Mononuclear cell (primary cell): ENCODE data around the gene ARMH2. TPM values are rescaled to one million over a fixed set of nuclear protein-coding genes. Genes with fewer than 3 reads are reported as not detected.

Experiments
- H3K27me3 ChIP-seq: 2 replicates; pipeline ENCODE4 v1.6.0; 2011; ENCODE audit warnings: low read length, control low read depth; ENCODE audit not compliant: insufficient read depth
- H3K4me1 ChIP-seq: 2 replicates; pipeline ENCODE4 v1.5.1; 2011; ENCODE audit warnings: mild to moderate bottlenecking, low read length, control low read depth; ENCODE audit not compliant: insufficient read depth
- H3K4me3 ChIP-seq: 2 replicates; pipeline ENCODE4 v1.5.1; 2011; ENCODE audit warnings: mild to moderate bottlenecking, low read length, moderate library complexity
- H3K9me3 ChIP-seq: 2 replicates; pipeline ENCODE4 v1.5.1; 2011; ENCODE audit warnings: low read depth, mild to moderate bottlenecking, control low read depth, low read length
- total RNA-seq: library from RNA; depleted of rRNA; stranded (reverse); fragments of >200 nt; gene quantifications from one replicate; pipeline ENCODE4 v1.2.3, GENCODE V29; 2012

Gene ARMH2
- total RNA-seq, result not detected

DNA sequence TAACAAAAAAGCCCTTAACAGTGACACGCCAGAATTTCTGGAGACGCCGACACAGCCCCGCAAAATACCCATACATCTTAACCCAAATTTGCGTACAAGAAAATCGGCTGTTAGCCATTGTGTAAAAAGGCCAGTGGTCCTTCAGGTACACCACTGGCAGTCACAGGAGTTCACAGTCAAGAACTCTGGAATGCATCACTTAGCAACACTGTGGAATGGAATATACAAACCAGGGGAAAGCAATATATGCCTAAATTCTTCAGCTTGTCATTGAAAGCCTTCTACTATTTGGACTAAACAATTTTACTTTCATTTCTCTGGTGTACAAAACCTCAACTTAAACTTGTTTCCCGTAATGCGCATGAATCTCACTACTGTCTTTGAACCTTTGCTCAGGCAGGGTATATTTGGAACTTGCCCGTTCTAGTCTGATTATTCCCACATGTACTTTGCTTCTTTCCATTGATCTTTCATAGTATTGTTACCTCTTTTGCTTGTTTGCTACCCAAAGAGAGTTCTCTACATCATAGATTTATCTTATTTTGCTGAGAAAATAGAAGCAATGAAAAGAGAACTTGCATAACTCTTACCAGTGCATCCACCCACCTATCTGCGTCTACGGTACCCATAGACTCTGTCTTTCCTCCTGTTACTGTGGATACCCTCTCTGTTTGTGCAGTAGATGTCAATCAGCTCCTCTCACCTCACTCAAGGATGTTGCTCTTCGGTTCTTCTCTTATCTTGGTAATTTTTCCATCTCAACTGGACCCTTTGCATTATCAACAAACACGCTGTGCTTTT, at the start of gene ARMH2:
Gene ARMH2 (minus strand): TSS at position 178 of the 801 bp plus-strand sequence. CDS start 60 bp downstream, at position 118.
- H3K27me3 ChIP-seq, result no peaks in the 10 kb centered on the region
- no peaks in the 10 kb centered on the region for H3K9me3 ChIP-seq
- H3K4me3 ChIP-seq, result no peak within 1 kb of the TSS

DNA sequence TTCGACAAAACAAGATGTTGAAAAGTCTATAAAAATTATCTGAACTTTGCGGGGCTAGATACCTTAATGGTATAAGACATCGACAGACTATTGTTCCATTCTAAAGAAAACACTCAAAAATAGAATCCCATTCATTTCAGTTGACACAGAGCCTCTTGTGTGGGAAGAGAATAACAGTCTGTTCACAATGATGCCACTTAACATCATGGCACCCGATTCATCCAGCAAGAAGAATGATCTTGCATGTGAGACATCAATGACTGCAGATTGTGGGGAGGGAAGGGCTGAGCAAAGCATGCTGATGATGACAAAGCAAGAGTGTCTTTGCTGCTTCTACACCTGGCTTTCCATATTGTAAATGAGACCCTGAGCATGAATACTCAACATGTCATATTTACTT, 49.7 kb upstream of the ARMH2 start:
- H3K4me3 ChIP-seq, result no peak overlapping the region
- H3K27me3 ChIP-seq, result no peaks in the 10 kb centered on the region
- peaks cover 5% of the 10 kb centered on the region for H3K4me1 ChIP-seq
- H3K9me3 ChIP-seq, result no peaks in the 10 kb centered on the region

More for the DNA sequence above, at the start of gene ARMH2:
- no peaks in the 10 kb centered on the region for H3K4me1 ChIP-seq

DNA sequence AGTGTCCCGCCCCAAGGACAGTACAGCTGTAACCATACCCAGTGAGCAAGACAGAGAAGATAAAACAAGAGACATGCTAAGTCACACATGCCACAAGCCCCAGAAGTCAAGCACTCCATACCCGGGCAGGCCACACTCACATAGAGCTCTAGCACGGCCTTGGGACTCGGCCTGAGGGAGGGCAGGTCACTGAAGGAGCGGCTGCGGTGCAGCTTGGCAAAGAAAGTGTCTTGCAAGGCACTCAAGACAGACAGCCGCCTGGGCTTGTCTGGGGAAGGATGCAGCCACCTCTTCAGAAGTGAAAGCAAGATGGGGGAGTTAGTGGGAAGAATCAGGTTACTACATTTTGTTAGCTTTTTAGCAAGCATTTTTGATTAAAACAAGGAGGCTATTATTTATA, 48.7 kb upstream of the ARMH2 start:
- no peak overlapping the region for H3K4me3 ChIP-seq
- peaks cover 10% of the 10 kb centered on the region for H3K4me1 ChIP-seq
- H3K27me3 ChIP-seq, result no peaks in the 10 kb centered on the region
- H3K9me3 ChIP-seq, result no peaks in the 10 kb centered on the region

DNA sequence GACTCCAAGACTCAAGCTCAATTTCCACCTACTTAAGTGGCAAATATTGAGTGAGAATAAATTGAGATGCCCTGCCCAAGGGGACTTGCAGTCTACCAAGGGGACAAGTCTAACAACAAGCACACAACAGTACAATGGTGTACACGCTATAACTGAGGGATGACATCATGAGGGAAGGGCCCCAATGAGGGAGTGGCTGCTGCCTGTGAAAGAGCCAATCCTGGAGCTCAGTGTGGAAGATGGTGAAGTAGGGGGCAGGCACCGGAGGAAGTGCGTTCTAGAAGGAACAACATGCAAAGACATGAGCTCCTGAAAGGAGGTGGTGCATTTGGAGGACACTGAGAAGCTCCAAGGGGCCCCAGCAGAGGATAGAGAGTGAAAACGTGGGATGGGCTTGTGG, 46.9 kb upstream of the ARMH2 start:
- Histone ChIP-seq H3K27me3 (no peaks in the 10 kb centered on the region), H3K9me3 (no peaks in the 10 kb centered on the region), H3K4me3 (no peak overlapping the region), H3K4me1 (peaks cover 27% of the 10 kb centered on the region)

DNA sequence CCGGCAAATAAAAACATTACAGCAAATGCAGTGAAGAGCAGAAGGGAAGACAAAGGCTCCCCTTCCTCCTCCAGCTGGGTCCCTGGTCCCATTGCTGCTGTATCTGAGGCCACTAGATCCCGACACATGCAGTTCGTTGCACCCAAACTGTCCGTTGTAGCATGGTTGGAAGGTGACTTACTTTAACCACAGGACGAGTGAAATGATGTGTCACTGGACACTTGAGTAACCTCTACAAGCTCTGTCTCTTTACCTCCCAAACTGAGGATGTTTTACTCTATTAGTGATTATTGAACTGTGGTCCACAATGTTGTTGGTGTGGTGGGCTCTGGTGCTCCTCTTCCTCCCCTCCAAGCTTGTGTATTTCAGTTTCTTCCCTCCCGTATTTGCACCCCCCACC, 46.2 kb upstream of the ARMH2 start:
- Histone ChIP-seq H3K4me3 (no peak overlapping the region), H3K9me3 (no peaks in the 10 kb centered on the region), H3K27me3 (no peaks in the 10 kb centered on the region), H3K4me1 (peaks cover 34% of the 10 kb centered on the region)

DNA sequence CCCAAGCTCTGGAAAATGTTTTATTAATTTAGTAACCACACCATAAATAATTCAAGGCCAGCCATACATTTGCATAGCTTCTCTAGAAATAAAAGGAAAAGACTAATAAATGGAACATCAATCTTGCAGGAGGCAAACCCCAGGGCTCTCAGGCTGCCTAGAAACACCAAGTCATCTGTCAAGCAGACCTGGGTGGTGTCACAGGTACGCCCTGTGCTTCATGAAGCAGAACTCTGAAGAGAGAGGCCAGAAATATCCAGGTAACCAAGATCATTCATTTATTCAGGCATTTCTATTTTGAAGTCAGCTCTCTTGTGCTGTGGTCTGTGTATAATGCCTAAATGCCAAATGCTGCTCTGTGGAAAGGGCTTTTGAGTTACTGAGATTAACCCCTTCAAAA, 45.3 kb upstream of the ARMH2 start:
- H3K9me3 ChIP-seq, result no peaks in the 10 kb centered on the region
- H3K4me1 ChIP-seq, result peaks cover 35% of the 10 kb centered on the region
- no peak overlapping the region for H3K4me3 ChIP-seq
- H3K27me3 ChIP-seq, result no peaks in the 10 kb centered on the region

DNA sequence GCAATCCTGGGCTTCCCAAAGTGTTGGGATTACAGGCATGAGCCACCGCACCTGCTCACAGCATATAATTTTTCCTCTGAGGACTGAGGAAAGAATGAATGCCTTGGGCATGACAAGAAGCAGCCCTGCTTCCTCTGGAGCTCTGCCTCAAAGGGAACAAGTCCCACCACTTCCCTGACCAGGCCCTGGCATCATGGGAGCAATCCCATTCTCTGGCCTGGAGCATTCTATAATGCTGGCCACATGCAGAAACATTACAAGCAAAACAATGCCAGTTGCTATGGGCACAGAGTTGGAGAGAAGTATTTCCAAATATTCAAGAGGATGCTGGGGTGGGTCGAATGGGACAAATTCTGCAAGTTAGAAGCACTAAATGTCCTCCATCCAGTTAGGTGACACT, 41.5 kb upstream of the ARMH2 start:
- Histone ChIP-seq H3K4me1 (peaks cover 32% of the 10 kb centered on the region), H3K9me3 (no peaks in the 10 kb centered on the region), H3K4me3 (no peak overlapping the region), H3K27me3 (no peaks in the 10 kb centered on the region)

DNA sequence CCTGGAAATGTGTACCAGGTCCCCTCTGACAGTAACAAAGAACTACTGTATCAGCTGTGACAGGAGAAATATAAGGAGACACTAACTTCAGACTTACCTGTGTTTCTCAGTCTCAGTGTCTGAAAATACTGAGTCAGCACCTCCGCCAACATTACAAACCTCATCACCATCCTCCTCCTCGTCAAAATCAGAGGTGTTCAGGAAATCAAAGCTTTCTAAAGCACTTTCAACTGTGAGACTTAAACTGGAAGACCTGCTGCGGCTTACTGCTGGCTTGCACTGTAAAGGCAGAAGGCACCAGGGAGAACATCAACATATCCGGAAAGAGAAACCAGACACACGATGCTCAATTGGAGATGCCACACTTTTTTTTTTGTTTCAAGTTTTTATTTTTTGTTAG, 40.3 kb upstream of the ARMH2 start:
- H3K4me1 ChIP-seq, result peaks cover 31% of the 10 kb centered on the region
- H3K4me3 ChIP-seq, result no peak overlapping the region
- no peaks in the 10 kb centered on the region for H3K27me3 ChIP-seq
- H3K9me3 ChIP-seq, result no peaks in the 10 kb centered on the region

DNA sequence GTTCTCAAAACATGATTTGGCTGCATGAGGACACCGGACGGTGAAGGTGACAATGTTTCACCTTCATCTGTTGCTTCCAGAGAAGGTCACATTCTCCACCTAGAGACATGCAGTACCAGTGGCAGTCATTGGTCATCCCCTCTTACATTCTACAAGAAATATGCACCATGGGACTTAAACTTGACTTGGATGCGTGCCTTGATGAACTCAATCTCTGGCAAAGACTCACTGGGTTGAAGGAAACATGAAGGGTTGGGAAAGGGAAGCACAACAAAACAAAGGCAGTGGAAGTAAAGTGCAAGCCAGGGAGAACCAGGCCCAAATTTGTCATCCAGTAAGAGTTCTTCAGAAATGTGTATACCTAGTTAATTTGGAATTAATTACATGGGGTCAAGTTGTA, 39.4 kb upstream of the ARMH2 start:
- H3K4me1 ChIP-seq, result peaks cover 29% of the 10 kb centered on the region
- H3K9me3 ChIP-seq, result no peaks in the 10 kb centered on the region
- no peak overlapping the region for H3K4me3 ChIP-seq
- no peaks in the 10 kb centered on the region for H3K27me3 ChIP-seq

DNA sequence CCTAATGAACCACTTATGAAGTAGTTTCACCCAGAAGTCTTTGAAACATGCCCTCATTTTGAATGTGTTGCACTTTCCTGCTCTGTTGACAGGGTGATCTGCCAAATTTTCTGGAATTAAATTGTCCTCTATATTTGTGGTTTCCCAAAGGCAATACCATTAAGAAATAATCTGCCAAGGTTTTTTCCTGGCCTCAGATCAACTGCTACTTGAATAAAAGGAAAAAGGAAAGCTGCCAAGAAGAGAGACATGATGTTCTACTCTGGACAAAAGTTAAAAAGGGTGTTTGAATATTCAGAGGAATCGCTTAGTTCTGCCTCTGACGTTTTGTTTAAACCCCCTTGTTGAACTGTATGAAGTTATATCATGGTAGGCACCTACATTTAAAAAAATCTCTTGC, 37.4 kb upstream of the ARMH2 start:
- no peaks in the 10 kb centered on the region for H3K9me3 ChIP-seq
- no peak overlapping the region for H3K4me3 ChIP-seq
- H3K27me3 ChIP-seq, result no peaks in the 10 kb centered on the region
- peaks cover 13% of the 10 kb centered on the region for H3K4me1 ChIP-seq

DNA sequence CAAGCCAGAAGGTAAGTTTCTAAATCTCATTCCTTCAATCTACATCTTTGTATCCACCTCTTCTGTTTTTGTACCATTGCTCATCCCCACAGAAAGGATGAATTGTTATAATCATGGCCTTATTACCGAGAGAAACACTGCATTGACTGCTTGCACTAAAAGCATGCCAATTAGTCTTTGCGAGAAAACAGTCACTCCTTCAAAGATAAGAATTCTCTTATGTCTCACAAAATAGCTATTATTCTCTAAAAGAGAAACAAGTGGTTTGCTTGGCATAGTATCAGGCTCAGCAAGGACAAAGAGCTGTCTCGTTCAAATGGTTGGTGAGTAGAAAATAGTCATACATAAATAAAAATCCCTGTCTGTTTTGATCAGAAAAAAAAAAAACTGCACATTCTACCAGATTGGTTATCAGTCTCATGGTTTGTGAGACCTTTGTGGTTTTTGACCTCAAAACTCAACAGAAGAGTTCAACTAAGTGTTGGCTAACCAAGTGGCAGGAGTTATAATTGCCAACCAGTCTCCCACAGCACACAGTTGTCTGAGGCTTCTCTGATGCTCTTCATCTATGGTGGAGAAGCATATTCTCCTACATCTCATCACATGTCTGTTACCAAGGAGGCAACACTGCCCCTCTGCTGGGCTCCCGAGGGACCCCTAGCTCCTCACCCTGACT, 35.1 kb upstream of the ARMH2 start:
- Histone ChIP-seq H3K9me3 (no peaks in the 10 kb centered on the region), H3K27me3 (no peaks in the 10 kb centered on the region), H3K4me3 (no peak overlapping the region), H3K4me1 (no peaks in the 10 kb centered on the region)

DNA sequence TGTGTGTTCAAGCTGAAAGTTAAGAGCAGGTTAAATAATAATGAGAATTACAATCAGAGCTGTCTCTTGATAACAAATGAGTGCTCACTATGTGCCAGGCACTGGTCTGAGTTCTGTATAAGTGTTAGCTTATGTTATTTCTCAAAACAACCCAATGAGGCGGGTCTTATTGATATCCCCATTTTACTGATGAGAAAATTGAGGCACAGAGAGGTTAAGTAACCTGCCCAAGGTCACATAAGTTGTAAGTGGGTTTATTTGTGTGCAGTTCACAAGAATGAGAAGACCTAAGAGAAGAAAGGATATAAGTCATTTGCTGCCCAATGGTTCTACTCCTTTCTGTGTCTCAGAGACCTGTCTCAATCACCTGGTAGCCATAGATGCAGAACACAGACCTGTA, 34.1 kb upstream of the ARMH2 start:
- Histone ChIP-seq H3K4me1 (no peaks in the 10 kb centered on the region), H3K27me3 (no peaks in the 10 kb centered on the region), H3K4me3 (no peak overlapping the region), H3K9me3 (no peaks in the 10 kb centered on the region)

DNA sequence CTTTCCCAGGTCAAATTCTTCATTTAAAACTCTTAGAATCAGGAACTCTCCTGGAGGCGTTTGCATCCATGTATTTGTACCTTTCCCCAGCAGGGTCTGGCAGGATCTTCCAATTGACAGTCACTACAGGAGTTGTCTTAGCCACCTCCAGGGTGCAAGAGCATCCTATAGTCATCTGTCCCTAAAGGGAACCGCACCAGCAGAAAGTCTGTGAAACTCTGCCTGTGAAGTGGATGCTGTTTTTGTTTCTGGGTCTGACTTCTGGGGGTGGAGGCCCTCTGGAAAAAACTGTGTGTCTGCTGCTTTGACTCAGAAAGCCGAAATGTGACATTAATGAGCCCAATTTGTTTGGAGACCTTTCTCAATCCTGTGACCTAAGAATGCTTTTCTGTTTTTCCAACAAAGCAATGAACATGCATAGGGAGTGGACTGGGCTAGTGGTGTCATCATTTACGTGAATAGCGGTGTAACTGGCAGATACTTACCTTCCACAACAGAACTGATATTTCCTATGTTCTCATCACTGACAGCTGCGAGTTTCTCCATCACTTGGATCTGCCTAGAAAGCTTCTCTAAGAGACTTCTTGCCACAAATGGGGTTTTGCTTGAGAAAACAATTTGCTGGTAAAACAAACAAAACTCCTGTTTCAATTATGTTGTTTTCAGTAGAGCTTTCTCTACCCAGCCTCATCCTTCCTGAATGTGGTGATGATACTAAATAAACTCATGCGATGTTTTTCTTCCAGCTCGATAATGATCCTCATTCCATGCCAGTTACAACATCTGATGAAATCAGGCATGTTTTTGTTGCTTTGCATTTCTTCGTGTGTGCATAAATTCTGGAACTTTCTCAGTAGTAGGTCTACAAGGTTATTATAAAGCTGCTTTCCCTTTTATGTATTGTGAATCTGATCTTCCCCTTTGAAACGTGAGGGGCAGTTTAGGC, 33.3 kb upstream of the ARMH2 start:
- Histone ChIP-seq H3K27me3 (no peaks in the 10 kb centered on the region), H3K9me3 (no peaks in the 10 kb centered on the region), H3K4me3 (no peak overlapping the region), H3K4me1 (no peaks in the 10 kb centered on the region)

DNA sequence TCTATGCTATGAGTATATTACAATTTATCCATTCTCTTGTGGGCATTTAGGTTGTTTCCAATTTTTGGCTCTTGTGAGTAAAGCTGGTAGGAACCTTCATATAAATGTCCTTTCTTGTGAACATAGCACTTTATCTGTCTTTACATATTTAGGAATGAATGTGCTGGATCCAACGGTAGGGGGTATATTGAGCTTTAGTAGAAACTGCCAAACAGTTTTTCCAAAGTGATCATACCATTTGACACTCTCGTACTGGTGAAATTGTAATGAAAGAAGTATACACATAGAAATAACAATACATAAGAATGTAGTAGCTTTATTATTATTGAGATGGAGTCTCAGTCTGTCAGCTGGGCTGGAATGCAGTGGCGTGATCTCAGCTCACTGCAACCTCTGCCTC, 30.9 kb upstream of the ARMH2 start:
- H3K4me3 ChIP-seq, result no peak overlapping the region
- no peaks in the 10 kb centered on the region for H3K4me1 ChIP-seq
- no peaks in the 10 kb centered on the region for H3K9me3 ChIP-seq
- no peaks in the 10 kb centered on the region for H3K27me3 ChIP-seq

DNA sequence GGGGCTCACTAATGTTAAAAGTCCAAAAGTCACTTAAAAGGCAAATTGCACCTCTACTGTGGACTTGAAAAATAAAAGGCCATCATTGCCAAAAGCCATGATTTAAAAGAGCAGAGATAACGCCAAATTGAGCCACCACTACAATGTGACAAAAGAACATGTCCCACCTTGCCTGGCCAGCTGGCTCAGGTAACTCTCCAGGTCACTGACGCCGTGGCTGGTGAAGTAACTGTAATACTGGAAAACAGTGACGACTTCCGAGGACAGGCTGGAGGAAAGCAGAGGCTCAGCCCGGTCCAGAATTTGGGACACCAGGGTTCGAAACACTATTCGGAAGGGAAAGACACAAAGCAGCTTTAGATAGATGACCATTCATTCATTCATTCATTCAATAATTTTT, 29.3 kb upstream of the ARMH2 start:
- no peaks in the 10 kb centered on the region for H3K4me1 ChIP-seq
- no peaks in the 10 kb centered on the region for H3K27me3 ChIP-seq
- no peak overlapping the region for H3K4me3 ChIP-seq
- H3K9me3 ChIP-seq, result no peaks in the 10 kb centered on the region
